Panc1 (cell line): ENCODE measurements around the gene OR10P1.

Source experiments
- POLR2AphosphoS5 ChIP-seq: IDR thresholded peaks from 2 replicates; pipeline ENCODE4 v1.6.1; 2012; ENCODE audit warnings: mild to moderate bottlenecking, low read depth, low read length, moderate library complexity
- REST ChIP-seq, 2 experiments: IDR thresholded peaks; 2 replicates each; pipeline ENCODE4 v1.6.1; 2011 to 2012; ENCODE audit warnings: low read depth in 2 of 2, control low read depth in 1 of 2, low read length in 1 of 2, mild to moderate bottlenecking in 1 of 2, moderate library complexity in 1 of 2; ENCODE audit not compliant: insufficient read depth in 1 of 2
- TF ChIP-seq, protein P1 (sequence below): fragments of 450-650 bp; IDR thresholded peaks from 2 replicates; pipeline ENCODE4 v1.5.1; 2017; ENCODE audit warnings: mild to moderate bottlenecking

DNA sequence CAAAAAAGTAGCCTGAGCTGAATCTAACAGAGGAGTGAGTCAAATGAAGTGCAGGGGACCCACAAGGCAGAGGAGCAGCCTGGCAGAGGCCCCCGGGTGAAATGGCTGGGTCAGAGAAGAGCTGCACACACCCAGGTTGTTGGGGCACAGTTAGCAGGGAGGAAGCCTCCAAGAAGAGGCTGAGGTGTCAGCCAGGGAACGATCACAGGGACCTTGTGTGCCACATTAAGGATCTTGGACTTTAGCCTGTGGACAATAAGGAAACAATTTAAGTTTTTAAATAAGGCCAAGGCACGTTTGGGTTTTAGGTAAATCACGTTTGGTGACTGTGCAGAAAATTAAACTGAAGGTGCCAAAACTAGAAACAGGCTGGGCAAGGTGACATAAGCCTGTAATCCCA is 35.1 kb downstream of the OR10P1 start:
- TF ChIP-seq REST (IDR thresholded peaks at IDR 0.05; ENCODE audit: insufficient read depth in 1 of 2, low read depth in 2 of 2, low read length in 1 of 2) (no peak), POLR2AphosphoS5 (no peak)
- TF ChIP-seq, protein P1, sequence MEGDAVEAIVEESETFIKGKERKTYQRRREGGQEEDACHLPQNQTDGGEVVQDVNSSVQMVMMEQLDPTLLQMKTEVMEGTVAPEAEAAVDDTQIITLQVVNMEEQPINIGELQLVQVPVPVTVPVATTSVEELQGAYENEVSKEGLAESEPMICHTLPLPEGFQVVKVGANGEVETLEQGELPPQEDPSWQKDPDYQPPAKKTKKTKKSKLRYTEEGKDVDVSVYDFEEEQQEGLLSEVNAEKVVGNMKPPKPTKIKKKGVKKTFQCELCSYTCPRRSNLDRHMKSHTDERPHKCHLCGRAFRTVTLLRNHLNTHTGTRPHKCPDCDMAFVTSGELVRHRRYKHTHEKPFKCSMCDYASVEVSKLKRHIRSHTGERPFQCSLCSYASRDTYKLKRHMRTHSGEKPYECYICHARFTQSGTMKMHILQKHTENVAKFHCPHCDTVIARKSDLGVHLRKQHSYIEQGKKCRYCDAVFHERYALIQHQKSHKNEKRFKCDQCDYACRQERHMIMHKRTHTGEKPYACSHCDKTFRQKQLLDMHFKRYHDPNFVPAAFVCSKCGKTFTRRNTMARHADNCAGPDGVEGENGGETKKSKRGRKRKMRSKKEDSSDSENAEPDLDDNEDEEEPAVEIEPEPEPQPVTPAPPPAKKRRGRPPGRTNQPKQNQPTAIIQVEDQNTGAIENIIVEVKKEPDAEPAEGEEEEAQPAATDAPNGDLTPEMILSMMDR = no peak
